Testis (tissue), 3 donors: ENCODE results near the gene NR6A1. TPM values are rescaled to one million over a fixed set of nuclear protein-coding genes. Genes with fewer than 3 reads are reported as not detected.

Experiments
- DNase-seq: peaks from one replicate; pipeline ENCODE4 v3.0.0-alpha.2; 2019
- H3K27ac ChIP-seq, 2 donors: fragments of 200-600 bp; sonication (generic); one replicate each; pipeline ENCODE4 v1.5.1; 2019
- H3K27me3 ChIP-seq: fragments of 200-600 bp; sonication (generic); one replicate; pipeline ENCODE4 v1.5.1; 2019
- H3K36me3 ChIP-seq: fragments of 200-600 bp; sonication (generic); one replicate; pipeline ENCODE4 v1.5.1; 2017; ENCODE audit warnings: low read depth; ENCODE audit errors: missing control alignments
- H3K4me1 ChIP-seq: fragments of 200-600 bp; sonication (generic); one replicate; pipeline ENCODE4 v1.5.1; 2019
- H3K4me3 ChIP-seq, 2 donors: fragments of 200-600 bp; sonication (generic); one replicate each; pipeline ENCODE4 v1.5.1; 2017 to 2019
- H3K9me3 ChIP-seq: fragments of 200-600 bp; sonication (generic); one replicate; pipeline ENCODE4 v1.5.1; 2017
- POLR2A ChIP-seq: fragments of 450-650 bp; IDR thresholded peaks from one replicate; pipeline ENCODE4 v1.6.1; 2017; ENCODE audit warnings: antibody characterized with exemption, mild to moderate bottlenecking, moderate library complexity
- WGBS, 2 donors: methylation state at CpG; one replicate each; pipeline ENCODE4 v1.1.5; 2018; 5-methylcytosine and 5-hydroxymethylcytosine counted together
- intact Hi-C: fragments of 100-400 bp; cut with DNase I; formaldehyde crosslinking; loops from one replicate; pipeline ENCODE4 v1.15.1; 2023; ENCODE audit warnings: low total_unique reads
- polyA plus RNA-seq: library from polyadenylated mRNA; stranded (reverse); fragments of 350-450 nt; fragmentation: Illumina TruSeq; extraction: RNeasy Lipid Tissue Mini Kit (QIAGEN cat#74804); gene quantifications from one replicate; pipeline ENCODE4 v1.2.3, GENCODE V29; 2014; ENCODE audit warnings: low read depth, low replicate concordance; ENCODE audit not compliant: insufficient read depth
- total RNA-seq, 2 donors: library from RNA; depleted of rRNA; stranded (reverse); fragments of >200 nt; gene quantifications; one replicate each; pipeline ENCODE4 v1.2.3, GENCODE V29; 2016
- TF ChIP-seq, protein P1 (sequence below), 3 experiments: fragments of 450-650 bp in 2 of 3; fragments of 200-600 bp in 1 of 3; sonication (generic) in 1 of 3; IDR thresholded peaks; one replicate each; pipeline ENCODE4 v1.5.1; 2016 to 2019; ENCODE audit warnings: antibody characterized with exemption in 3 of 3, mild to moderate bottlenecking in 2 of 3, moderate library complexity in 1 of 3

The NR6A1 gene
- total and polyA plus RNA-seq, 3 donors from 2014 or later: 54.6 to 100 (median 92.1) TPM

DNA sequence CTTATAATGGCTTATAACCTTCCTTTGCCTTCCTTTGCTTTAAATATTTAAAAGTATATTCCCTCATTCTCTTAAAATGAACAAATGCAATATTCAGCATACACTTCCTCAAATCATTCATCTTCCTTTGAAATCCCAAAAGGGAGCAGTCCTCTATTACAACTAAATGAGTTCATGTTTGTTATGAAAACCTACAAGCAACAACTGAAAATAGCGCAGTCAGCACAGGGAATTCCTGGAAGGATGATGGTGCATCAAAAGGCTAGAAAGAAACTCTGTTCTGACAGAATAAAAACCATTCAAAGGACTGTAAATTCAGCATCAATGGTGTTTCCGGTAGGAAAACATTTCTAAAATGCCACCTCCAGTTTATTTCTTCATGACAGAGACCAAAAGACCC is 3.3 kb downstream of the NR6A1 start:
- no peak for DNase-seq
- Histone ChIP-seq H3K4me1 (peaks cover 19% of the 10 kb centered on the region), H3K27me3 (no peaks in the 10 kb centered on the region)

DNA sequence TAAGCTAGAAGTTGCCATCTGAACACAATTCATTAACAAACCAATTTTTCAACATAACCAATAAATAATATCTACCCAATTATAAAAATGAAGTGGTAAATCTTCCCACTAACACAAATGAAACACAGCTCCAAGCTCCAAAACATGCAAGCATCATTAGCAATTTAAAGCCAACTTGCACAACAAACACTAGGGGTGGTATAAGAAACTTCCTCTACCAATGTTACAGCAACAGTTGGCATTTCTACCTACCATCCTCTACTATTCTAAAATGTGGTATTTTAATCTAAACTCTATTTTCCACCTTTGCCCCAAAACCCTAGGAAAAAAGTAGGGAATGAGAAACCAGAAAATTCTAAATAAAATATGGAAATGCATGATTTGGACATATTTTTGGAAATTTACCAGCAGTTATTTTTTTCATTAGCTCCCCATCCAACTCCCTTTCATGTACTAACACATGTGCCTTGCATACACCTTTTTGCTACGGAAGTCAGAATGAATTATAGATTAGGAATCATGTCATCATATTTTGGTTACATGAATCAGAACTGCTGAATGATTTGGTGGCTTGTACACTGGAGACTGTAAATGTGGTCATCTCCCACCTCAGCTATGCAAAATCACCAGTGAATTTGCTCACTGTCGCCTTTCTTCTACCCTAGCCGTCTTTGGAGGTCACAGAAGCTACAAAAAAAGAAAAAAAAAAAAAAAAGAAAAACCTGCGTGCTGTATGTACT is 4.1 kb downstream of the NR6A1 start:
- Histone ChIP-seq H3K36me3 (no peaks in the 10 kb centered on the region), H3K4me1 (peaks cover 19% of the 10 kb centered on the region), H3K27ac (no peak overlapping the region), H3K4me3 (no peak overlapping the region), H3K27me3 (no peaks in the 10 kb centered on the region), H3K9me3 (no peaks in the 10 kb centered on the region)
- WGBS, 2 donors: 52 to 61% methylated on average over 4 of the region's 4 CpGs
- TF ChIP-seq, protein P1, sequence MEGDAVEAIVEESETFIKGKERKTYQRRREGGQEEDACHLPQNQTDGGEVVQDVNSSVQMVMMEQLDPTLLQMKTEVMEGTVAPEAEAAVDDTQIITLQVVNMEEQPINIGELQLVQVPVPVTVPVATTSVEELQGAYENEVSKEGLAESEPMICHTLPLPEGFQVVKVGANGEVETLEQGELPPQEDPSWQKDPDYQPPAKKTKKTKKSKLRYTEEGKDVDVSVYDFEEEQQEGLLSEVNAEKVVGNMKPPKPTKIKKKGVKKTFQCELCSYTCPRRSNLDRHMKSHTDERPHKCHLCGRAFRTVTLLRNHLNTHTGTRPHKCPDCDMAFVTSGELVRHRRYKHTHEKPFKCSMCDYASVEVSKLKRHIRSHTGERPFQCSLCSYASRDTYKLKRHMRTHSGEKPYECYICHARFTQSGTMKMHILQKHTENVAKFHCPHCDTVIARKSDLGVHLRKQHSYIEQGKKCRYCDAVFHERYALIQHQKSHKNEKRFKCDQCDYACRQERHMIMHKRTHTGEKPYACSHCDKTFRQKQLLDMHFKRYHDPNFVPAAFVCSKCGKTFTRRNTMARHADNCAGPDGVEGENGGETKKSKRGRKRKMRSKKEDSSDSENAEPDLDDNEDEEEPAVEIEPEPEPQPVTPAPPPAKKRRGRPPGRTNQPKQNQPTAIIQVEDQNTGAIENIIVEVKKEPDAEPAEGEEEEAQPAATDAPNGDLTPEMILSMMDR (IDR thresholded peaks at IDR 0.05): peak in 1 of 3 experiments; percentile 5
- TF ChIP-seq POLR2A: no peak
- DNase-seq: no peak
- intact Hi-C loops: no loop called here

More for the DNA sequence above, 3.3 kb downstream of the NR6A1 start:
- intact Hi-C loops: no loop called here
- H3K27ac ChIP-seq: no peak overlapping the region
- no peak overlapping the region for H3K4me3 ChIP-seq
- TF ChIP-seq POLR2A: no peak
- TF ChIP-seq, protein P1 (IDR thresholded peaks at IDR 0.05): no peak
- no peaks in the 10 kb centered on the region for H3K9me3 ChIP-seq
- 47 to 52% methylated on average over 2 of the region's 2 CpGs for WGBS, 2 donors
- no peaks in the 10 kb centered on the region for H3K36me3 ChIP-seq

DNA sequence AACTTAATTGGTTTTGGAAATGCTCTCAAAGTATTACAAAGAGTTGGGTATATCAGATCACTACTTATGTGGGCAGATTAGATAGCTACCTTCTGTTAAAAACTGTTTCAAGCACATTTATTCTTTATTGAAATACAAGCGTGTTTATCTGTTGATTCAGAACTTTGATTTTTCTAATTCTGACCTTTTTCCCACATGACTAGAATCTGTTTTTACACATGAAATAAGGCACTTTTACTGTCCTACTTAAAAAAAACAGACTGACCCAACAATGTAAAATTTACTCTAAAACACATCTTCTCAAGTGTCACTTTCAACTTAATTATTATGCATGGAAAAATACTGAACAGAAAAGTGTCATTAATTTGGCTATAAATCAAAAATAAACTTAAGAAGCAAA is 4.8 kb downstream of the NR6A1 start:
- Histone ChIP-seq H3K9me3 (no peaks in the 10 kb centered on the region), H3K27me3 (no peaks in the 10 kb centered on the region), H3K36me3 (no peaks in the 10 kb centered on the region), H3K4me1 (peaks cover 19% of the 10 kb centered on the region), H3K4me3 (no peak overlapping the region), H3K27ac (no peak overlapping the region)
- WGBS, 2 donors: 63 to 89% methylated on average over 1 of the region's 1 CpG
- TF ChIP-seq, protein P1 (IDR thresholded peaks at IDR 0.05): no peak
- no peak for TF ChIP-seq POLR2A
- intact Hi-C loops: no loop called here
- no peak for DNase-seq

GRCh38 chr9:124765439-124765835 is 5.7 kb downstream of the NR6A1 start:
- Histone ChIP-seq H3K4me3 (no peak overlapping the region), H3K4me1 (peaks cover 19% of the 10 kb centered on the region), H3K27me3 (no peaks in the 10 kb centered on the region), H3K9me3 (no peaks in the 10 kb centered on the region), H3K36me3 (no peaks in the 10 kb centered on the region), H3K27ac (no peak overlapping the region)
- 72 to 77% methylated on average over 6 of the region's 6 CpGs for WGBS, 2 donors
- no peak for DNase-seq
- intact Hi-C loops: no loop called here
- TF ChIP-seq, protein P1 (IDR thresholded peaks at IDR 0.05): no peak
- TF ChIP-seq POLR2A: no peak
